Thoracic aorta (tissue), 2 donors: ENCODE results near the gene KCNT1. TPM values are rescaled to one million over a fixed set of nuclear protein-coding genes. Genes with fewer than 3 reads are reported as not detected.
"Not testable (repeated sequence)": the region's sequence is repeated elsewhere in the genome, so short reads cannot be mapped to it uniquely, and the experiment has no call there.

Experiments used
- ATAC-seq: fragments of 150-250 bp; one replicate; pipeline ENCODE4 v1.8.0; 2017; ENCODE audit warnings: low read depth; ENCODE audit not compliant: insufficient number of reproducible peaks, low FRiP score
- DNase-seq: peaks from one replicate; pipeline ENCODE4 v3.0.0-alpha.2; 2020; ENCODE audit warnings: low spot score
- H3K27ac ChIP-seq, 2 donors: fragments of 200-600 bp; sonication (generic); 1 replicate in 1 of 2; 2 replicates in 1 of 2; pipeline ENCODE4 v1.5.1; 2016; ENCODE audit warnings: mild to moderate bottlenecking in 2 of 2, moderate library complexity in 2 of 2
- H3K27me3 ChIP-seq: fragments of 200-600 bp; sonication (generic); replicated peaks from 2 replicates; pipeline ENCODE4 v1.6.0; 2016; ENCODE audit warnings: mild to moderate bottlenecking; ENCODE audit not compliant: insufficient read depth
- H3K36me3 ChIP-seq: fragments of 200-600 bp; sonication (generic); one replicate; pipeline ENCODE4 v1.5.1; 2016
- H3K4me1 ChIP-seq, 2 donors: fragments of 200-600 bp; sonication (generic); 1 replicate in 1 of 2; 2 replicates in 1 of 2; pipeline versions ENCODE4 v1.5.1 to v1.6.0; 2016; ENCODE audit warnings: low read depth in 2 of 2, mild to moderate bottlenecking in 1 of 2; ENCODE audit not compliant: control insufficient read depth in 1 of 2
- H3K4me3 ChIP-seq: fragments of 200-600 bp; sonication (generic); 2 replicates; pipeline ENCODE4 v1.5.1; 2016; ENCODE audit warnings: mild to moderate bottlenecking
- H3K9me3 ChIP-seq: fragments of 200-600 bp; sonication (generic); 2 replicates; pipeline ENCODE4 v1.5.1; 2016
- total RNA-seq, 2 donors: library from RNA; depleted of rRNA; stranded (reverse); fragments of >200 nt; gene quantifications; one replicate each; pipeline versions ENCODE4 v1.1.0 to v1.2.3, GENCODE V29; 2016
- TF ChIP-seq, protein P1 (sequence below): fragments of 200-600 bp; sonication (generic); IDR thresholded peaks from one replicate; pipeline ENCODE4 v1.5.1; 2019; ENCODE audit warnings: antibody characterized with exemption

KCNT1 gene
- total RNA-seq, 2 donors from 2014 or later: 0.28 to 0.54 TPM

DNA sequence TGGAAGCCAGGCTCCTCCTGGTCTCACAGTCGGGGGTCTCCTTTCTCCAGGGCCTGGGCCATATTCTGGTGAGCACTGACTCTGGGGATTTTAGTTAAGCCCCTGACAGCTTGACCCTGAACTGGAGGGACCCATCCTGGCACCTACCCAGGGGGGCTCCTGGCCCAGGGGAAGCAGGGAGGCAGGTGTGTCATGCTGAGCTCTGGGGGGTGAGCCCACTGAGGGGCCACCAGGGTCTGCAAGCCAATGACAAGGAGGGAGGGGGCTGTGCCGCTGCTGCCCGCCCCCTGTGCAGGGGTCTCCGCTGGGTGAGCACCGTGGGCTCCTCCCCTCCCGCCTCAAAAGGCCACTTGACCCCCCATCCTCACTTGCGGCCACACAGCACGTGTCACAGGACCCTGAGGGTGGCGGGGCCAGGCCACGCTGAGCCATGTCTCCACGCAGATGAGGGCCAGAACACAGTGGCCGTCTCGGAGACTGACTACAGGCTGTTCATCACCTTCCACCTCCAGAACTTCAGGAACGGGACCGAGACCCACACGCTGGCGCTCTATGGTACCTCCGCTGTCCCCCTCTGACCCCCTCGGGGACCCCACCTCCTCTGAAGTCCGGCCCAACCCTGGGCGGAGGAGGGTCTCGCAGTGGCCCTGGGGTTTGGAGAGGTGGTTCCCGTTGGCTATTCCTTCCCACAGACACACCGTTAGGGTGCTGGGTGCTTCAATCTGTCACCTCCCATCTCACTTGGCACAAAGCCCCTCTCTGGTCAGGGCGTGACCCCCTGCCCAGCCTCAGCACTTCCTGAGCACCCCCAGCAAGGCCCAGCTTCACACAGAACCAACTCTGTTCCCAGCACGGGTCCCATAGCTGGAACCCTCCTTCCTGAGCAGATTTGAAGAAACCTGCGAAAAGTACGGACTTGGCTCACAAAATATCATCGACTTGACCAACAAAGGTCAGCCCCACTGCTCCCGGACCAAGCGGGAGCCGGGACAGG lies 36.9 kb upstream of the KCNT1 start:
- Histone ChIP-seq H3K36me3 (no peaks in the 10 kb centered on the region), H3K4me1 (no peaks in the 10 kb centered on the region), H3K27me3 (no peaks in the 10 kb centered on the region), H3K9me3 (no peaks in the 10 kb centered on the region), H3K4me3 (no peak overlapping the region), H3K27ac (no peak overlapping the region)
- TF ChIP-seq, protein P1, sequence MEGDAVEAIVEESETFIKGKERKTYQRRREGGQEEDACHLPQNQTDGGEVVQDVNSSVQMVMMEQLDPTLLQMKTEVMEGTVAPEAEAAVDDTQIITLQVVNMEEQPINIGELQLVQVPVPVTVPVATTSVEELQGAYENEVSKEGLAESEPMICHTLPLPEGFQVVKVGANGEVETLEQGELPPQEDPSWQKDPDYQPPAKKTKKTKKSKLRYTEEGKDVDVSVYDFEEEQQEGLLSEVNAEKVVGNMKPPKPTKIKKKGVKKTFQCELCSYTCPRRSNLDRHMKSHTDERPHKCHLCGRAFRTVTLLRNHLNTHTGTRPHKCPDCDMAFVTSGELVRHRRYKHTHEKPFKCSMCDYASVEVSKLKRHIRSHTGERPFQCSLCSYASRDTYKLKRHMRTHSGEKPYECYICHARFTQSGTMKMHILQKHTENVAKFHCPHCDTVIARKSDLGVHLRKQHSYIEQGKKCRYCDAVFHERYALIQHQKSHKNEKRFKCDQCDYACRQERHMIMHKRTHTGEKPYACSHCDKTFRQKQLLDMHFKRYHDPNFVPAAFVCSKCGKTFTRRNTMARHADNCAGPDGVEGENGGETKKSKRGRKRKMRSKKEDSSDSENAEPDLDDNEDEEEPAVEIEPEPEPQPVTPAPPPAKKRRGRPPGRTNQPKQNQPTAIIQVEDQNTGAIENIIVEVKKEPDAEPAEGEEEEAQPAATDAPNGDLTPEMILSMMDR: no peak
- no peak for ATAC-seq
- no peak for DNase-seq

DNA sequence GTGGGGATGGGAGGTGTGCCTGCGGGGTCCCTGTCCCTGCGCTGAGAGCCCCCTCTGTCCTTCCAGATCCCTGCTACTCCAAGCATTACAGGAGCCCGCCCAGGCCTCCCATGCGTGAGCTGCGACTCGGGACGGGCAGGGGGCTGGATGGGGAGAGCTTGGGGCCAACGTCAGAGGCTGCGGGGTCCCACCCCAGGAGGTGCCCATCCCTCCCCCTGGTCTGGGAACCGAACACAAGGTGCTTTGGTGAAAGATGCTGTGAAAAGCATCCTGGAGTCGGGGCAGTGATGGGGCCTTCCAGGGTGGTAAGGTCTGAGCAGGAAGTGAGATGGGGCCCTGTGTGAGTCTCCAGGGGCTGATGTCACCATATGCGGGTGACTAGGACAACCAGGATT lies 36.2 kb upstream of the KCNT1 start:
- Histone ChIP-seq H3K9me3 (no peaks in the 10 kb centered on the region), H3K4me1 (no peaks in the 10 kb centered on the region), H3K27me3 (no peaks in the 10 kb centered on the region), H3K36me3 (no peaks in the 10 kb centered on the region), H3K4me3 (no peak overlapping the region), H3K27ac (no peak overlapping the region)
- ATAC-seq: no peak
- DNase-seq: no peak
- TF ChIP-seq, protein P1: no peak

DNA sequence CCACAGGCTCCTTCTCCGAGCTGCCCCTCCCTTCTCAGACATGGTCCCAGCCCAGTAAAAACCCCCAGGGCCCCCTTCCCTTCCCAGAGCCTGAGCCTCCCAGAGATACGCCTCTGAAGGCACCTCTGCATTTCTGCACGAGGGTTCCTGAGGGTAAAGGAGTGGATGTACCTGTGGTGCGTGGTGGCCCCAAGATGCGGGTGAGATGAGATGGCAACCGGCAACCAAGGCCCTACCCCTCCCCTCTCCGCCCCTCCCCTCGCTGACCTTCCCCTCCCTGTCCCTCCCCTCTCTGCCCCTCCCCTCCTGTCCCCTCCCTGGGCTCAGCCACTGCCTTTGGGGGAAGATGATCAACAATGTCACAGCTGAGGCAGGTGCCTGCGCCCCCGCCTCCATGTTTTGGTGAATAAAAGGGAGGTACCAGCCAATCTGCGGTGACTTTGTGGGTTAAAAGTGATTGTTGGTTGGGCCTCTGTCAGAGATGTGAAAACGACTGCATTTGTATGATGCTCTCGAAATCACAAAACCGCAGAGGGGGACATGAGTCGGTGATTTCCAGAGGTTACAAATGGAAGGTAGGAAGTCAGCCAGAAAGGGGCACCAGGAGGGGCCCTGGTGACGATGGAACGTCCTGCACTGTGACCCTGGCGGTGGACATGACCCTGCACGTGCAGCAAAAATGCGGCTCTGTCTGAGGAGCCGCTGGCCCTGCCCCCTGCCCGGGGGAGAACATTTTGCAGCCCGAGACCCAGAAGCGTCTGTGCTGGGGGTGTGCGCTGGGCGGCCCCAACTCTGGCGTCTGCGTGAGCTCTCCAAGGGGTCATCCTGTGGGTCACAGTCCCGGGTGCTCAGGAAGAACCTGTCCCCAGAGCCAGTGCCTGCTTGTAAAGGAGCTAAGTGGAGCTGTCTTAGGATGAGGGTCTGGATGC lies 35.2 kb upstream of the KCNT1 start:
- no peaks in the 10 kb centered on the region for H3K27me3 ChIP-seq
- H3K4me1 ChIP-seq: no peaks in the 10 kb centered on the region
- DNase-seq (no peak), ATAC-seq (no peak)
- TF ChIP-seq, protein P1: no peak
- no peaks in the 10 kb centered on the region for H3K9me3 ChIP-seq
- H3K27ac ChIP-seq: no peak overlapping the region
- H3K36me3 ChIP-seq: no peaks in the 10 kb centered on the region
- H3K4me3 ChIP-seq: no peak overlapping the region

DNA sequence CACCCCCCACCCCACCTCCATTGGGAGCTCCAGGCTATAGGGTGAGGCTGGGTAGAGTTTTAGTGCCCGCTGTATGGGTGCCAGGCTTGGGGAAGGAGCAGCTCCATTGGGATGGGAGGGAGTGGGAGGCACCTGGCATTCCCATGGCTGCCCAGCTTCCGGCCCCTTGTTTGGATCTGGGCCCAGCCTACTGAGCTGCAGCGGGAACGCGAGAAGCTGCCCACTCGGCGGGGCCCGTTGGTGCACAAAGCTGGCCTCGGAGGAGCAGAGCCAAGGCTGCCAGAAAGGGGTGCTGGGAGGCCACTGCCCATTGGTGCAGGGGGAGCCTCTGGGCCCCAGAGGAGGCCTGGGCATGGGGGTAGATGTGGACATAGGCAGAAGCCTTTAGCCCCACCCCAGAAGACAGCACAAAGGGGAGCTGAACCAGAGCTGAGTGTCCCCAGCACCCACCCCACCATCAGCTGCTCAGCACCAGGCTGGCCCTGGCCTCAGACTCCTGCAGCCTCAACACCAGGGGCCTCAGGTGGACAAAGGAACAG lies 34.5 kb upstream of the KCNT1 start:
- TF ChIP-seq, protein P1: no peak
- Histone ChIP-seq H3K4me1 (no peaks in the 10 kb centered on the region), H3K4me3 (no peak overlapping the region), H3K36me3 (no peaks in the 10 kb centered on the region), H3K27ac (no peak overlapping the region), H3K9me3 (no peaks in the 10 kb centered on the region), H3K27me3 (no peaks in the 10 kb centered on the region)
- DNase-seq: no peak
- no peak for ATAC-seq

DNA sequence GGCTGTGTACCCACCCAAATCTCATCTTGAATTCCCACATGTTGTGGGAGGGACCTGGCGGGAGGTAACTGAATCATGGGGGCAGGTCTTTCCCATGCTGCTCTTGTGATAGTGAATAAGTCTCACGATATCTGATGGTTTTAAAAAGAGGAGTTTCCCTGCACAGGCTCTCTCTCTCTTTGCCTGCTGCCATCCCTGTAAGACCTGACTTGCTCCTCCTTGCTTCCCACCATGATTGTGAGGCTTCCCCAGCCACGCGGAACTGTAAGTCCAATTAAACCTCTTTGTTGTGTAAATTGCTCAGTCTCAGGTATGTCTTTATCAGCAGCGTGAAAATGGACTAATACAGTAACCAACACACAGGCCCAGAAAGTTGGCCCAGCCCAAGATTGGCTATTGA lies 33.0 kb upstream of the KCNT1 start:
- H3K27ac ChIP-seq: not testable (repeated sequence)

More for the DNA sequence above, 33.0 kb upstream of the KCNT1 start:
- H3K36me3 ChIP-seq, ATAC-seq, H3K27me3 ChIP-seq, H3K9me3 ChIP-seq, H3K4me3 ChIP-seq, H3K4me1 ChIP-seq, DNase-seq: not testable (repeated sequence)
